ENCODE results near the gene CMPK2.

- no peak for TF ChIP-seq EP300 (IDR thresholded peaks at IDR 0.05)
- TF ChIP-seq POLR2AphosphoS5 (IDR thresholded peaks at IDR 0.05) = no peak
- TF ChIP-seq CTCF (IDR thresholded peaks at IDR 0.05) = no peak
Measured at GRCh38 chr2:6878549-6878948, 12.8 kb upstream of the CMPK2 start.

Measured in gastroesophageal sphincter (tissue), 3 donors.